Chondrocyte (in vitro differentiated cells): Measurements from ENCODE around the gene MACROH2A2. TPM values are rescaled to one million over a fixed set of nuclear protein-coding genes. Genes with fewer than 3 reads are reported as not detected.
"Not testable (repeated sequence)": the region's sequence is repeated elsewhere in the genome, so short reads cannot be mapped to it uniquely, and the experiment has no call there.

Source experiments
- DNase-seq: peaks from one replicate; pipeline ENCODE4 v3.0.0; 2021; ENCODE audit warnings: mixed read lengths, low spot score
- H3K27ac Mint-ChIP-seq: one replicate; pipeline ENCODE4 v1.8.0; 2021; ENCODE audit warnings: mild to moderate bottlenecking, moderate library complexity, mixed read lengths; ENCODE audit not compliant: unreplicated experiment
- H3K27me3 Mint-ChIP-seq: 2 replicates; pipeline ENCODE4 v1.8.0; 2021; ENCODE audit warnings: low read depth, mixed read lengths
- H3K36me3 Mint-ChIP-seq: 2 replicates; pipeline ENCODE4 v1.8.0; 2021; ENCODE audit warnings: low read depth, mixed read lengths
- H3K4me1 Mint-ChIP-seq: 2 replicates; pipeline ENCODE4 v1.8.0; 2021; ENCODE audit warnings: low read depth, mild to moderate bottlenecking, mixed read lengths
- H3K4me3 Mint-ChIP-seq: one replicate; pipeline ENCODE4 v1.8.0; 2021; ENCODE audit warnings: mild to moderate bottlenecking, moderate library complexity, mixed read lengths; ENCODE audit not compliant: unreplicated experiment
- H3K9me3 Mint-ChIP-seq: 2 replicates; pipeline ENCODE4 v1.8.0; 2021; ENCODE audit warnings: low read depth, mixed read lengths
- CTCF ChIP-seq: fragments of 200-600 bp; sonication (generic); IDR thresholded peaks from 2 replicates; pipeline ENCODE4 v1.5.0; 2021; ENCODE audit warnings: antibody characterized with exemption, mild to moderate bottlenecking, moderate library complexity
- total RNA-seq: library from RNA; stranded (reverse); gene quantifications from 3 replicates; pipeline ENCODE4 v1.2.1, GENCODE V29; 2021

The MACROH2A2 gene
- total RNA-seq, 1 donor from 2014 or later: 22.9 TPM

DNA sequence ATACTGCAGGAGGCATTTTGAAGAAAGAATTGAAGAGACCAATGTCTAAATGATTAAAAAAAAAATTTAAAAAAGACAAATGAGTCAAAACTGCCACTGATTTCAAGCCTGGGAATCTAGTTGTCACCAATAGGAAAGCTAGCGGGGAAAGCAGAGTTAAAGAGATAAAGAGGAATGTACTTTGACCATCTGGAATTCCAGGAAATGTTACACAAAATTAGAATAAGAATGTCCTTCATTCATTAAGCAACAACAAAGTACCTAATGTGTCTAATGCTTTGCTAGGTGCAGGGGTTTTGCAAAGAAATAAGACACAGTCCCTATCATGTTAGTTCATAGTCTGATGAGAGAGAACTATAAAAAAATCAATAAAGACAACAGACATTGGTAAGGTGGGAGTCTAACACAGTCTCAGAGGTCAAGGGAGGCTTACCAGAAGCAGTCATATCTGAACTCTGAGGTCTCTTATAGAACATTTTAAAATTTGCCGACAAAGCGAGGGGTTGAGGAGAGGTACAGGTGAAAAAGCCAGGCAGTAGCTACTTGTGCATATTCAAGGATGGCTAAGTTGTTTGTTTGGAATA lies 102.7 kb downstream of the MACROH2A2 start:
- TF ChIP-seq CTCF: no peak
- no peak overlapping the region for H3K27ac Mint-ChIP-seq
- H3K4me3 Mint-ChIP-seq: no peak overlapping the region

DNA sequence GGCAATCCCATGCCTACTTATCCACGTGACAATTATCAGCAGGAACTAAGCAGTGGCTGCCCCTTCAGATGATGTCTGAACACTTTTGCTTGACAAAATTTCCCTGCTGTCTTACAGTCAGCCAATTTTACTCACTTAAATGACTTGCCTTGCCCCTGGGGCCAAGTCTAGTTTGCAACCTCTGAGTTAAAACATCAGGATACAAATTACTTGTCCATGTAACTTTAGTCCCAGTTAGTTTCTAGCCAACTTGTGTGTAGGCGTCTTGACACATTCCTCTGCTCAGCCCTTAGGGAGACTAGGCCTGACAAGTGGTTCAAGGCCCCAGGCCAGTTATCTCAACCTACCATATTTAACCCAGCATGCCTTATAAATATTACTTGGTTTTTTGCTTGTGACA lies 105.5 kb downstream of the MACROH2A2 start:
- DNase-seq: no peak

More for the DNA sequence above, 102.7 kb downstream of the MACROH2A2 start:
- Mint-ChIP-seq H3K9me3 (no peaks in the 10 kb centered on the region), H3K36me3 (peaks cover 55% of the 10 kb centered on the region), H3K4me1 (peaks cover 18% of the 10 kb centered on the region), H3K27me3 (no peaks in the 10 kb centered on the region)
- DNase-seq: no peak

DNA sequence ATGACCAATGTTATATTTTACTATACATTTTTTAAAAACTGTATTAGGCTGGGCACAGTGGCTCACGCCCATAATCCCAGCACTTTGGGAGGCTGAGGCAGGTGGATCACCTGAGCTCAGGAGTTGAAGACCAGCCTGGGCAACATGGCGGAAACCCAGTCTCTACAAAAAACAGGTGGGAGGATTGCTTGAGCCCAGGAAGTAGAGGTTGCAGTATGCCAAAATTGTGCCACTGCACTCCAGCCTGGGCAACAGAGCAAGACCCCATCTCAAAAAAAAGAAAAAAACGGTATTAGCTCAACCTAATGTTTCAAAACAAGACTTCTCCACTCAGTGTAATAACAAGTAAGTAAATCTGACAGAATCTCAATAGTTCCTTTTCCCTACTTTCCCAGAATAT lies 106.7 kb downstream of the MACROH2A2 start:
- H3K27ac Mint-ChIP-seq, H3K4me3 Mint-ChIP-seq, H3K9me3 Mint-ChIP-seq, DNase-seq, H3K27me3 Mint-ChIP-seq: not testable (repeated sequence)
- Mint-ChIP-seq H3K36me3 (peaks cover 37% of the 10 kb centered on the region), H3K4me1 (peaks cover 45% of the 10 kb centered on the region)

More for the DNA sequence above, 105.5 kb downstream of the MACROH2A2 start:
- Mint-ChIP-seq H3K36me3 (peaks cover 43% of the 10 kb centered on the region), H3K4me1 (peaks cover 39% of the 10 kb centered on the region), H3K27me3 (no peaks in the 10 kb centered on the region), H3K4me3 (no peak overlapping the region), H3K27ac (no peak overlapping the region), H3K9me3 (no peaks in the 10 kb centered on the region)
- no peak for TF ChIP-seq CTCF

- Mint-ChIP-seq H3K4me3 (no peak overlapping the region), H3K36me3 (peaks cover 32% of the 10 kb centered on the region), H3K4me1 (peaks cover 52% of the 10 kb centered on the region), H3K27me3 (no peaks in the 10 kb centered on the region), H3K27ac (peak overlapping the region; percentile 54), H3K9me3 (no peaks in the 10 kb centered on the region)
- no peak for DNase-seq
- TF ChIP-seq CTCF: no peak
These were observed 108.2 kb downstream of the MACROH2A2 start for GRCh38 chr10:70160798-70161197.

Other genes with a start within 250 kb of the MACROH2A2 start
- 10.0 to 10.8 TPM (median 10.3 TPM) in 3 replicates for gene AIFM2, start 80.0 kb downstream of the MACROH2A2 start, total RNA-seq
- gene TYSND1, start 93.9 kb downstream of the MACROH2A2 start, total RNA-seq: 9.4 to 11.9 TPM (median 9.4 TPM) in 3 replicates
- gene SAR1A, start 117.7 kb downstream of the MACROH2A2 start, total RNA-seq: 203 to 233 TPM (median 212 TPM) in 3 replicates
- 67.4 to 74.9 TPM (median 69.0 TPM) in 3 replicates for gene PPA1, start 180.6 kb downstream of the MACROH2A2 start, total RNA-seq
- not detected in 3 replicates for gene NPFFR1, start 231.2 kb downstream of the MACROH2A2 start, total RNA-seq